Stomach (tissue), 4 donors: ENCODE data around the gene CLSTN2.

ENCODE experiments used
- CTCF ChIP-seq, 7 experiments: fragments of 450-650 bp in 4 of 7; fragments of 200-600 bp in 3 of 7; sonication (generic) in 3 of 7; IDR thresholded peaks; one replicate each; pipeline ENCODE4 v1.5.1; 2016 to 2019; ENCODE audit warnings: antibody characterized with exemption in 7 of 7, control low read depth in 2 of 7, mild to moderate bottlenecking in 1 of 7
- EP300 ChIP-seq: sonication (generic); formaldehyde crosslinking; IDR thresholded peaks from one replicate; pipeline ENCODE4 v1.6.1; 2017; ENCODE audit warnings: antibody characterized with exemption
- POLR2A ChIP-seq, 4 donors: fragments of 450-650 bp; IDR thresholded peaks; one replicate each; pipeline ENCODE4 v1.6.1; 2016; ENCODE audit warnings: antibody characterized with exemption in 4 of 4, control low read depth in 2 of 4, mild to moderate bottlenecking in 1 of 4, moderate library complexity in 1 of 4
- POLR2AphosphoS5 ChIP-seq, 3 donors: sonication (generic); formaldehyde crosslinking; IDR thresholded peaks; one replicate each; pipeline ENCODE4 v1.6.1; 2016; ENCODE audit warnings: antibody characterized with exemption in 3 of 3

- TF ChIP-seq CTCF (IDR thresholded peaks at IDR 0.05), result no peak
- TF ChIP-seq POLR2AphosphoS5 (IDR thresholded peaks at IDR 0.05), result no peak
- TF ChIP-seq EP300, result no peak
- TF ChIP-seq POLR2A (IDR thresholded peaks at IDR 0.05), result no peak
Observed at GRCh38 chr3:140319739-140320138, 384.8 kb downstream of the CLSTN2 start.
